HG02981 (cell line): ENCODE results near the gene GALNT18.

Source experiments
- ATAC-seq: cut with Tn5 transposase; IDR thresholded peaks from one replicate; pipeline ENCODE4 v1.9.1; 2021; ENCODE audit warnings: mild to moderate bottlenecking, moderate library complexity; ENCODE audit not compliant: unreplicated experiment

The GALNT18 gene

GRCh38 chr11:11624926-11625325 is 3.1 kb upstream of the GALNT18 start:
- no peak for ATAC-seq

GRCh38 chr11:11624204-11624603 is 2.4 kb upstream of the GALNT18 start:
- ATAC-seq, result no peak

GRCh38 chr11:11622772-11623171 is 967 bp upstream of the GALNT18 start:
- no peak for ATAC-seq

- no peak for ATAC-seq
Observed at GRCh38 chr11:11622340-11622706, 518 bp upstream of the GALNT18 start.

GRCh38 chr11:11620921-11621572 is 758 bp downstream of the GALNT18 start:
- no peak for ATAC-seq

- ATAC-seq, result no peak
Observed at GRCh38 chr11:11620173-11620920, 1.5 kb downstream of the GALNT18 start.

GRCh38 chr11:11618973-11619435 is 2.8 kb downstream of the GALNT18 start:
- no peak for ATAC-seq

- no peak for ATAC-seq
Observed at GRCh38 chr11:11615086-11615485, 6.7 kb downstream of the GALNT18 start.

- no peak for ATAC-seq
Observed at GRCh38 chr11:11612439-11612838, 9.4 kb downstream of the GALNT18 start.

- ATAC-seq, result no peak
Observed at GRCh38 chr11:11611381-11611780, 10.4 kb downstream of the GALNT18 start.

- no peak for ATAC-seq
Observed at GRCh38 chr11:11608783-11609232, 13.0 kb downstream of the GALNT18 start.

GRCh38 chr11:11607772-11608171 is 14.0 kb downstream of the GALNT18 start:
- no peak for ATAC-seq

GRCh38 chr11:11605821-11606450 is 15.9 kb downstream of the GALNT18 start:
- no peak for ATAC-seq

GRCh38 chr11:11605181-11605580 is 16.6 kb downstream of the GALNT18 start:
- ATAC-seq, result no peak

GRCh38 chr11:11604370-11604990 is 17.3 kb downstream of the GALNT18 start:
- no peak for ATAC-seq

GRCh38 chr11:11602011-11602410 is 19.8 kb downstream of the GALNT18 start:
- no peak for ATAC-seq

- ATAC-seq, result no peak
Observed at GRCh38 chr11:11600288-11600687, 21.5 kb downstream of the GALNT18 start.

GRCh38 chr11:11598243-11598642 is 23.6 kb downstream of the GALNT18 start:
- no peak for ATAC-seq

GRCh38 chr11:11594162-11594561 is 27.6 kb downstream of the GALNT18 start:
- no peak for ATAC-seq

GRCh38 chr11:11592146-11592684 is 29.6 kb downstream of the GALNT18 start:
- ATAC-seq, result no peak

- ATAC-seq, result no peak
Observed at GRCh38 chr11:11589437-11589836, 32.4 kb downstream of the GALNT18 start.
